ENCODE results near the gene PGA5. TPM values are rescaled to one million over a fixed set of nuclear protein-coding genes. Genes with fewer than 3 reads are reported as not detected.

Gene PGA5
- not detected in 2 replicates for total RNA-seq

DNA sequence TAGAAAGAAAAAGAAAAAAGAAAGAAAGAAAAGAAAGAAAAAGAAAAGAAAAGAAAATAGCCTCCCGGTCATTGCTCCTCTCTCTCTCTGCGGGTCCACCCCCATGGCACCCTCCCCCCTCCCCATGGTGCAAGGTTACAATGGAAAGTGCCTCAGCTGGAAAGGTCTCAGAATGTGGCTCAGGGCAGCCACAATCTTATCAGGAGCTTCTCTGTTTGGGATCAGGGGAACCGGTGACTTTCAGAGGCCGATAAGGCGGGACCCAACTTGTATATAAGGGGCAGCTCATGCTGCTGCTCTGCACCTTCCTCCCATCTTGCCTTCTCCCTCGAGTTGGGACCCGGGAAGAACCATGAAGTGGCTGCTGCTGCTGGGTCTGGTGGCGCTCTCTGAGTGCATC, at the start of gene PGA5:
PGA5 (plus strand) TSS at position 301 of the 400 bp plus-strand sequence; CDS start at position 353, 52 bp downstream.

DNA sequence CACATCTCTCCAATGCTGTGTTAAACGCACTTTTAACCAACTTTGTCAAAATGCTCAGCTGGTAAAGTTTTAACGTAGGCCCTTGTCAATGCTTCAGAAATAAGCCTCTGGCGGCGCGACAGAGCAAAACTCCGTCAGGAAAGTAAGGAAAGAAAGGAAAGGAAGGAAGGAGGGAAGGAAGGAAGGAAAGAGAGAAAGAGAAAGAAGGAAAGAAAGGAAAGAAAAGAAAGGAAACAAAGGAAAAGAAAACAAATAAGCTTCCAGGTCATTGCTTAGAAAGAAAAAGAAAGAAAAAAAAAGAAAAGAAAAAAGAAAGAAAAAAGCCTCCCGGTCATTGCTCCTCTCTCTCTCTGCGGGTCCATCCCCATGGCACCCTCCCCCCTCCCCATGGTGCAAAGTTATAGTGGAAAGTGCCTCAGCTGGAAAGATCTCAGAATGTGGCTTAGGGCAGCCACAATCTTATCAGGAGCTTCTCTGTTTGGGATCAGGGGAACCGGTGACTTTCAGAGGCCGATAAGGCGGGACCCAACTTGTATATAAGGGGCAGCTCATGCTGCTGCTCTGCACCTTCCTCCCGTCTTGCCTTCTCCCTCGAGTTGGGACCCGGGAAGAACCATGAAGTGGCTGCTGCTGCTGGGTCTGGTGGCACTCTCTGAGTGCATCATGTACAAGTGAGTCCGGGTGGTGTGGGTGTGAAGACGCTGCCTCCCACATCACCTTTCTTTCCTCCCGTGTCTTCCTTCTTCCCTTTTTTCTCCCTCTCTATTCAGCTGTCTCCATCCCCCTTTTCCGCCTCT, 37.8 kb upstream of the PGA5 start, which contains the start of gene PGA3:
PGA3 (plus strand) TSS at position 566 of the 797 bp plus-strand sequence; CDS start at position 616, 50 bp downstream.

DNA sequence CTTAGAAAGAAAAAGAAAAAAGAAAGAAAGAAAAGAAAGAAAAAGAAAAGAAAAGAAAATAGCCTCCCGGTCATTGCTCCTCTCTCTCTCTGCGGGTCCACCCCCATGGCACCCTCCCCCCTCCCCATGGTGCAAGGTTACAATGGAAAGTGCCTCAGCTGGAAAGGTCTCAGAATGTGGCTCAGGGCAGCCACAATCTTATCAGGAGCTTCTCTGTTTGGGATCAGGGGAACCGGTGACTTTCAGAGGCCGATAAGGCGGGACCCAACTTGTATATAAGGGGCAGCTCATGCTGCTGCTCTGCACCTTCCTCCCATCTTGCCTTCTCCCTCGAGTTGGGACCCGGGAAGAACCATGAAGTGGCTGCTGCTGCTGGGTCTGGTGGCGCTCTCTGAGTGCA, 18.9 kb upstream of the PGA5 start, which contains the start of gene PGA4:
PGA4 (plus strand) TSS at position 301 of the 400 bp plus-strand sequence; CDS start at position 355, 54 bp downstream.

DNA sequence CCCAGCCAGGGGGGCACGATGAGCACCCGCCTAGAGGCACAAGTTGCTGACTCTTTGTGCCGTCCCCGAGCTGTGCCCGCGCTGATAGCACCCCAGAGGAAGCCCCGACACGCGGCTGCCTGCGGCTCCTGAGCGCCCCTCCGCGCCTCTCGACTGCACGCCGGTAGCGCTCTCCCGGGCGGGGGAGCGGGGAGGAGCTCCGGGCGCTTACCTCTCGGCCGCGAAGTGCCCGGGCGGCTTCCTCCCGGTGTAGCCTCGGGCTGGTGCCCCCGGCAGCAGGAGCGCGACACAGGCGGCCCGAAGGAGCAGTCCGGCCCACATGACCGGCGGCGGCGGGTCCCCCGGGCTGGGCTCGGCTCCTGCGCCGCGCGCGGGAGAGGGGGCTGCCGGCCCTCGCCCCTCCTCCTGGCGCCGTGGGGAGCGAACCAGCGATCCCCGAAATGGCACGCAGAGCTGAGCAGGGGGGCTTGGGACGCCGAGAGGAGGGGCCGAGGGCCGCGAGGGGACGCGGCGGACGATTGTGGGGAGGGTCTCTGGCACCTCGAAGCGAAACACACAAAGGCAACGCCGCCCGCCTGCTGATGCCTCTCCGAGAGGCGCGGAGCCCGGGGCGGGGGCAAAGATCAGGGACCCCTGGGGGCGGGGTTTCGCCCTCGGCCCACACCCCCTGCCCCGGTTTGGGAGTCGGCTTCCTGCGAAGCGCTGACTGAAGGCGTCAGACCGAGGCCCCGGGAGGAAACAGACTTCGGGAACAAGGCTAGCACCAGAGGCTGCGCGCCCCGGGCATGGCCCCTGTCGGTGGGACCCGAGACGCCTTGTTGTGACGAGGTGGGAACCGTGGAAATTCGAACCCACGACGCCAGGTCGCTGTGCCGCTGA, 54.0 kb downstream of the PGA5 start, which contains the start of gene VWCE:
VWCE (minus strand) TSS at position 600 of the 879 bp plus-strand sequence; CDS start at position 321, 279 bp downstream.

Other genes starting within 250 kb of the PGA5 start
- not detected in 2 replicates for gene CD5, start 138.7 kb upstream of the PGA5 start, total RNA-seq
- 14.2 and 16.9 TPM in 2 replicates for gene VPS37C, start 79.7 kb upstream of the PGA5 start, total RNA-seq
- not detected in 2 replicates for gene PGA3, start 37.7 kb upstream of the PGA5 start, total RNA-seq
- gene PGA4, start 18.8 kb upstream of the PGA5 start, total RNA-seq: not detected in 2 replicates
- 0.49 and 2.2 TPM in 2 replicates for gene VWCE, start 54.1 kb downstream of the PGA5 start, total RNA-seq
- gene DDB1, start 91.9 kb downstream of the PGA5 start, total RNA-seq: 168 and 192 TPM in 2 replicates
- gene TKFC, start 92.1 kb downstream of the PGA5 start, total RNA-seq: 25.3 and 50.5 TPM in 2 replicates
- 50.5 and 56.3 TPM in 2 replicates for gene CYB561A3, start 120.7 kb downstream of the PGA5 start, total RNA-seq
- gene TMEM138, start 121.2 kb downstream of the PGA5 start, total RNA-seq: 12.5 and 36.2 TPM in 2 replicates
- gene TMEM216, start 151.4 kb downstream of the PGA5 start, total RNA-seq: 11.7 and 18.1 TPM in 2 replicates
- 35.5 and 39.1 TPM in 2 replicates for gene CPSF7, start 188.8 kb downstream of the PGA5 start, total RNA-seq
- 45.1 and 47.8 TPM in 2 replicates for gene SDHAF2, start 188.9 kb downstream of the PGA5 start, total RNA-seq

All from mesangial cell (primary cell).